ENCODE measurements around the gene HDAC9.

DNA sequence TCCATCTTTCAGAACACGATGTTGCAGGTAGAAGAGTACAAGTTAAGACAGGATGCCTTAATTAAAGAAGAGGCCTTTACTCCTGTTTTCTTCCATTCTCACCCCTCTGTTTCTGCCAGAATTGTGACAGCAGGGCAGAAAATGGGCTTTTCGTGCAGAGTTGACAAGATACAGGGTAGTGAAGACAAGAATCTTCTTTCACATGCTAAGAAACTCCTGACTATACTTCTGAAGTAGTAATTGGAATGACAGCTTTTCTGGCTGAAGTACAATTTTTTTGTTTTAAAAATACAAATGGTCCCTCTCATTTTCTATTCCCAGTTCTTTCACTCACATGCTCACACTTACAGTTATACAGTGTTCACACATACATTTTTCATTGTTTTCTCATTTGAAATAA, 22.1 kb downstream of the HDAC9 start:
- TF ChIP-seq POLR2A (IDR thresholded peaks at IDR 0.05): no peak
- TF ChIP-seq, protein P1, sequence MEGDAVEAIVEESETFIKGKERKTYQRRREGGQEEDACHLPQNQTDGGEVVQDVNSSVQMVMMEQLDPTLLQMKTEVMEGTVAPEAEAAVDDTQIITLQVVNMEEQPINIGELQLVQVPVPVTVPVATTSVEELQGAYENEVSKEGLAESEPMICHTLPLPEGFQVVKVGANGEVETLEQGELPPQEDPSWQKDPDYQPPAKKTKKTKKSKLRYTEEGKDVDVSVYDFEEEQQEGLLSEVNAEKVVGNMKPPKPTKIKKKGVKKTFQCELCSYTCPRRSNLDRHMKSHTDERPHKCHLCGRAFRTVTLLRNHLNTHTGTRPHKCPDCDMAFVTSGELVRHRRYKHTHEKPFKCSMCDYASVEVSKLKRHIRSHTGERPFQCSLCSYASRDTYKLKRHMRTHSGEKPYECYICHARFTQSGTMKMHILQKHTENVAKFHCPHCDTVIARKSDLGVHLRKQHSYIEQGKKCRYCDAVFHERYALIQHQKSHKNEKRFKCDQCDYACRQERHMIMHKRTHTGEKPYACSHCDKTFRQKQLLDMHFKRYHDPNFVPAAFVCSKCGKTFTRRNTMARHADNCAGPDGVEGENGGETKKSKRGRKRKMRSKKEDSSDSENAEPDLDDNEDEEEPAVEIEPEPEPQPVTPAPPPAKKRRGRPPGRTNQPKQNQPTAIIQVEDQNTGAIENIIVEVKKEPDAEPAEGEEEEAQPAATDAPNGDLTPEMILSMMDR (IDR thresholded peaks at IDR 0.05 in 4 of 5, conservative IDR thresholded peaks at IDR 0.05 in 1 of 5): no peak
